IMR-90 (cell line): ENCODE results near the gene LAMA3. TPM values are rescaled to one million over a fixed set of nuclear protein-coding genes. Genes with fewer than 3 reads are reported as not detected.

Experiments
- ATAC-seq: fragments of 200-7000 bp; cut with Tn5 transposase; 2 replicates; pipeline ENCODE4 v1.9.1; 2020; ENCODE audit warnings: low read depth, mild to moderate bottlenecking, moderate library complexity
- BruUV-seq: library from RNA; stranded (reverse); fragments of 400-500 nt; replicated peaks from 2 replicates; lab custom pipeline; 2021; lab: Mats Ljungman, UMichigan
- CTCF ChIA-PET: fragments of 300-600 bp; formaldehyde crosslinking; extraction: SDS; loops from one replicate; lab custom pipeline; 2021; ENCODE audit warnings: antibody characterized with exemption; lab: Yijun Ruan, JAX
- POLR2A ChIA-PET: fragments of 300-600 bp; sonication (Branson Sonifier 250); formaldehyde crosslinking; loops from one replicate; lab custom pipeline; 2022; ENCODE audit warnings: antibody characterized with exemption; ENCODE audit not compliant: unreplicated experiment; lab: Charles Lee
- DNase-seq: peaks from one replicate; pipeline ENCODE4 v3.0.0; 2013
- H2AFZ ChIP-seq: replicated peaks from 2 replicates; pipeline ENCODE3; 2013; ENCODE audit warnings: low read length, mild to moderate bottlenecking; ENCODE audit not compliant: poor library complexity
- H2AK5ac ChIP-seq: 2 replicates; pipeline ENCODE4 v1.6.1; 2013; ENCODE audit warnings: low read depth, low read length, inconsistent platforms
- H2AK9ac ChIP-seq: replicated peaks from 2 replicates; pipeline ENCODE3; 2013; ENCODE audit warnings: mild to moderate bottlenecking, low read depth, low read length, moderate library complexity; ENCODE audit not compliant: poor library complexity
- H2BK120ac ChIP-seq: 2 replicates; pipeline ENCODE4 v1.6.1; 2013; ENCODE audit warnings: low read depth, low read length, inconsistent platforms
- H2BK15ac ChIP-seq: 3 replicates; pipeline ENCODE4 v1.6.1; 2013; ENCODE audit warnings: low read depth, low read length, inconsistent platforms
- H2BK20ac ChIP-seq: 2 replicates; pipeline ENCODE4 v1.6.1; 2013; ENCODE audit warnings: low read depth, mild to moderate bottlenecking, inconsistent platforms, low read length, moderate library complexity
- H2BK5ac ChIP-seq: 2 replicates; pipeline ENCODE4 v1.6.1; 2013; ENCODE audit warnings: mild to moderate bottlenecking, low read depth, low read length, inconsistent platforms; ENCODE audit not compliant: poor library complexity, severe bottlenecking
- H3K14ac ChIP-seq: replicated peaks from 2 replicates; pipeline ENCODE4 v1.6.1; 2013; ENCODE audit warnings: low read depth, low read length, inconsistent platforms
- H3K18ac ChIP-seq: 2 replicates; pipeline ENCODE4 v1.6.1; 2013; ENCODE audit warnings: low read depth, low read length, control low read depth
- H3K23ac ChIP-seq: 2 replicates; pipeline ENCODE4 v1.6.1; 2013; ENCODE audit warnings: low read depth, low read length, inconsistent platforms
- H3K27ac ChIP-seq: 2 replicates; pipeline ENCODE4 v1.5.1; 2013; ENCODE audit warnings: mild to moderate bottlenecking, control low read depth, low read length; ENCODE audit not compliant: insufficient read depth
- H3K27me3 ChIP-seq: 2 replicates; pipeline ENCODE4 v1.6.1; 2013; ENCODE audit warnings: low read length; ENCODE audit not compliant: control insufficient read depth, insufficient read depth
- H3K36me3 ChIP-seq: 2 replicates; pipeline ENCODE4 v1.6.1; 2013; ENCODE audit warnings: low read length, mixed read lengths; ENCODE audit not compliant: control insufficient read depth, insufficient read depth
- H3K4ac ChIP-seq: 2 replicates; pipeline ENCODE4 v1.6.1; 2013; ENCODE audit warnings: low read depth, low read length, inconsistent platforms
- H3K4me1 ChIP-seq: 2 replicates; pipeline ENCODE4 v1.6.1; 2013; ENCODE audit warnings: low read length, mixed read lengths; ENCODE audit not compliant: control insufficient read depth, insufficient read depth
- H3K4me2 ChIP-seq: 2 replicates; pipeline ENCODE4 v1.6.1; 2013; ENCODE audit warnings: low read depth, mild to moderate bottlenecking, control low read depth, low read length, moderate library complexity
- H3K4me3 ChIP-seq: 2 replicates; pipeline ENCODE4 v1.5.1; 2013; ENCODE audit warnings: low read depth, mild to moderate bottlenecking, control low read depth, low read length, moderate library complexity; ENCODE audit not compliant: insufficient read depth
- H3K56ac ChIP-seq: 2 replicates; pipeline ENCODE4 v1.6.1; 2013; ENCODE audit warnings: low read length, inconsistent platforms; ENCODE audit not compliant: insufficient read depth; ENCODE audit errors: extremely low read depth
- H3K79me1 ChIP-seq, 2 experiments: 2 replicates each; pipeline ENCODE4 v1.6.1; 2013; ENCODE audit warnings: low read length in 2 of 2, inconsistent platforms in 1 of 2, low read depth in 1 of 2
- H3K9ac ChIP-seq: 2 replicates; pipeline ENCODE4 v1.6.1; 2013; ENCODE audit warnings: low read depth, low read length, control low read depth
- H3K9me1 ChIP-seq: 2 replicates; pipeline ENCODE4 v1.6.1; 2013; ENCODE audit warnings: low read length, inconsistent platforms; ENCODE audit not compliant: insufficient read depth
- H3K9me3 ChIP-seq: 2 replicates; pipeline ENCODE4 v1.6.1; 2013; ENCODE audit warnings: low read length; ENCODE audit not compliant: control insufficient read depth, insufficient read depth
- H4K20me1 ChIP-seq: 2 replicates; pipeline ENCODE4 v1.6.1; 2013; ENCODE audit warnings: low read length, inconsistent platforms; ENCODE audit not compliant: insufficient read depth
- H4K5ac ChIP-seq: 2 replicates; pipeline ENCODE4 v1.6.1; 2013; ENCODE audit warnings: mild to moderate bottlenecking, low read depth, low read length, control low read depth
- H4K8ac ChIP-seq, 2 experiments: 2 replicates each; pipeline ENCODE4 v1.6.1; 2013; ENCODE audit warnings: low read depth in 2 of 2, low read length in 2 of 2, control low read depth in 1 of 2, inconsistent platforms in 1 of 2
- H4K91ac ChIP-seq: 2 replicates; pipeline ENCODE4 v1.6.1; 2013; ENCODE audit warnings: low read depth, low read length, inconsistent platforms; ENCODE audit not compliant: insufficient read depth
- ELK1 ChIP-seq: fragments of 150-350 bp; IDR thresholded peaks from 2 replicates; pipeline ENCODE4 v1.6.1; 2016; ENCODE audit warnings: low read depth, mild to moderate bottlenecking, low read length, moderate library complexity, borderline replicate concordance
- FOS ChIP-seq: fragments of 150-350 bp; IDR thresholded peaks from 2 replicates; pipeline ENCODE4 v1.6.1; 2016; ENCODE audit warnings: low read depth, low read length
- POLR2A ChIP-seq: IDR thresholded peaks from 2 replicates; pipeline ENCODE4 v1.6.1; 2012; ENCODE audit warnings: mild to moderate bottlenecking, low read depth, low read length
- RAD21 ChIP-seq: IDR thresholded peaks from 2 replicates; pipeline ENCODE4 v1.6.1; 2012; ENCODE audit warnings: low read length, improper control_type of control experiment
- WGBS, 2 experiments: methylation state at CpG; one replicate each; pipeline versions ENCODE4 v1.1.5 to v1.1.7; 2013; ENCODE audit warnings: missing lambda C conversion rate in 2 of 2; ENCODE audit not compliant: insufficient read length in 1 of 2; ENCODE audit errors: extremely low coverage in 2 of 2; 5-methylcytosine and 5-hydroxymethylcytosine counted together
- dilution Hi-C: fragments of 300-500 bp; cut with HindIII; formaldehyde crosslinking; loops from one replicate; pipeline ENCODE4 v1.14.3; 2018; ENCODE audit warnings: low sequenced_read_pairs; ENCODE audit not compliant: unreplicated experiment
- in situ Hi-C: fragments of 300-500 bp; cut with MboI; formaldehyde crosslinking; loops from 3 replicates; pipeline ENCODE4 v1.14.3; 2019; ENCODE audit warnings: low sequenced_read_pairs, inconsistent platforms, mixed read lengths
- intact Hi-C: fragments of 100-400 bp; cut with micrococcal nuclease; formaldehyde crosslinking; loops from 2 replicates; pipeline ENCODE4 v1.10.0; 2022
- polyA plus RNA-seq, 3 experiments: library from polyadenylated mRNA; depleted of rRNA; stranded (reverse); fragments of >200 nt; gene quantifications; 2 replicates each; pipeline ENCODE4 v1.2.3, GENCODE V29; 2012; ENCODE audit warnings: low replicate concordance in 1 of 3
- total RNA-seq: library from RNA; depleted of rRNA; stranded (reverse); fragments of >200 nt; gene quantifications from 2 replicates; pipeline ENCODE4 v1.2.3, GENCODE V29; 2012

LAMA3 gene
- total and polyA plus RNA-seq, 2 of the 4 experiments (the other 2 are of a cell fraction) = 0.18 to 0.19 TPM

- Histone ChIP-seq H3K56ac (no peak overlapping the region), H3K23ac (no peak overlapping the region), H2BK5ac (no peak overlapping the region), H3K79me1 (no peaks in the 10 kb centered on the region), H3K27ac (no peak overlapping the region), H3K4me3 (no peak overlapping the region), H3K27me3 (no peaks in the 10 kb centered on the region), H3K18ac (no peak overlapping the region), H4K5ac (no peak overlapping the region), H4K20me1 (no peaks in the 10 kb centered on the region), H2AK5ac (no peak overlapping the region), H3K4ac (no peak overlapping the region), H3K36me3 (no peaks in the 10 kb centered on the region; the same call in 1 of the 2 replicates), H4K91ac (no peak overlapping the region), H2BK20ac (no peak overlapping the region), H2AFZ (no peak overlapping the region), H2BK120ac (no peak overlapping the region), H3K9ac (no peak overlapping the region), H2BK15ac (no peak overlapping the region), H3K4me2 (no peak overlapping the region), H3K14ac (no peak overlapping the region), H3K9me3 (no peaks in the 10 kb centered on the region), H3K4me1 (no peaks in the 10 kb centered on the region), H2AK9ac (no peak overlapping the region), H3K9me1 (0 out of 2 replicates have a peak, but pooled peaks cover 2% of the 10 kb centered on the region), H4K8ac (no peak overlapping the region)
- BruUV-seq = no TSS peak
- dilution Hi-C loops (no loop called here), intact Hi-C loops (loop anchor here (5.0 kb wide), 1 partner anchor 89 kb away; no protein-coding TSS in a partner anchor), in situ Hi-C loops (loop anchor here (10.0 kb wide), 1 partner anchor 296 kb away; no protein-coding TSS in a partner anchor)
- CTCF ChIA-PET = interaction anchor here (0.5 to 2.9 kb wide), 2 partner anchors 10 to 17 kb away, joined by 3 to 6 read pairs; no protein-coding TSS in a partner anchor
- DNase-seq (peak; percentile 68), ATAC-seq (no peak)
- no peak for TF ChIP-seq POLR2A
- no peak for TF ChIP-seq ELK1
- no peak for TF ChIP-seq RAD21
- peak; percentile 56; the same call in 1 of the 2 replicates for TF ChIP-seq FOS
- POLR2A ChIA-PET = interaction anchor here (0.5 kb wide), 1 partner anchor 84 kb away, joined by 6 read pairs; no protein-coding TSS in a partner anchor
- no CpG with 5 or more reads among the region's 3 CpGs for WGBS, 2 experiments
Measured at GRCh38 chr18:23828426-23828825, 139.2 kb downstream of the LAMA3 start.
